ENCODE measurements around the gene ELOA. TPM values are rescaled to one million over a fixed set of nuclear protein-coding genes. Genes with fewer than 3 reads are reported as not detected.

Gene ELOA
- total and polyA plus RNA-seq, 2 of the 13 experiments (the other 11 are each of a cell fraction or from before 2014, with no cell fraction given), result 14.2 to 28.5 TPM

DNA sequence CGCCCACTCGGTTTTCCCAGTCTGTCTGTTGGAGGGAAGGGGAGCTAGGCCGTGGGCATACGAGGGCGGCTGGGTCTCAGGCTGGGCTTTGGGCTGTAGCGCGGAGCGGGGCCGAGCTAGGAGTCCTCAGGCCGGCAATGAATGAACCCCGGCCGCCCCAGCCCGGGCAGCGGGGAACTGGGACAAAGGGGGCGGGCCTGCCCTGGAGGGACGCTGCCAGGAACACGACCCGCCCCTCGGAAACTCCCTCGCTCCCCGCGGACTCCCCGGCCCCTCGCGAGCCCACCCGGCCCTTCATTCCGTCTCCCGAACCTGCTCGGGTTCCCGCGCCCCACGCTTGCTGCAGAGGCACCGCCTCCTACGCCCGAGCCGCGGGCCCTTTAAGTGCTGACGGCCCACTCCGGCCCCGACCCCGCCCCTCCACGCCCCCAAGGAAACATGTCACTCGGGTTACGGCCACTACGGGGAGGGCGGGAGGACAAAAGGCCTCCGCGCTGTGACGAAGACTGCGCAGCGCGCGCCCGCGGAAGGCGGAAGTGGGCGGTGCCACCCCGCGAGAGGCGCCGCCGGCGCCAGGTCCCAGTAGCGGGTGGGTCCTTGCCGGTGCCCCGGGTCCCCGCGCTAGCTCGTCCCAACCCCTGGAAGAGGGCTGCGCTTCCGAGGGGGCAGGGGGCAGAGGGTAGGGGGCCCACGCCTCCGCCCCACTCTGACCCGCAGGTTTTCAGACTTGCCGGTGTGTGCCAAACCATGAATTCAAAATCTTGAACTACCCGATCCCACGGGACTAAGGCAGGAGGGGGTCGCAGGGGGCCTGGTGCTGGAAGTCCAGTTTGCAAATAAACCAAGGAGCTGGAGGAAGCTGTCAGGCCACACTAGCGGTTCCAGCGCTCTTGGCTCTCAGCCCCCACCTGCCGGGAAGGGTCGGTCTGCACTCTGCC is 57.4 kb downstream of the ELOA start, which contains the start of gene GALE (continued):
- TF ChIP-seq SALL1 (CRISPR knock-in tag; IDR thresholded peaks at IDR 0.05) (no peak; the same call in none of the 2 replicates), ZNF138 (CRISPR knock-in tag; IDR thresholded peaks at IDR 0.05; ENCODE audit: low read depth) (peak; percentile 34; the same call in 1 of the 2 replicates), HIVEP1 (CRISPR knock-in tag; IDR thresholded peaks at IDR 0.05) (peak; percentile 68), IRF2 (CRISPR knock-in tag; IDR thresholded peaks at IDR 0.05) (0 out of 2 replicates have a peak, but pooled peaks have one; percentile 22), ZNF207 (IDR thresholded peaks at IDR 0.05; ENCODE audit: borderline replicate concordance) (no peak), HMG20A (CRISPR knock-in tag; IDR thresholded peaks at IDR 0.05; ENCODE audit: borderline replicate concordance) (no peak), KDM5B (CRISPR knock-in tag; IDR thresholded peaks at IDR 0.05; ENCODE audit: borderline replicate concordance) (peak; percentile 77; the same call in 1 of the 2 replicates), TBX3 (IDR thresholded peaks at IDR 0.05; ENCODE audit: borderline replicate concordance) (no peak), MIXL1 (CRISPR knock-in tag; IDR thresholded peaks at IDR 0.05) (0 out of 2 replicates have a peak, but pooled peaks have one; percentile 17), ZNF619 (CRISPR knock-in tag; IDR thresholded peaks at IDR 0.05) (no peak), SOX6 (IDR thresholded peaks at IDR 0.05) (no peak), SOX6 (CRISPR knock-in tag; IDR thresholded peaks at IDR 0.05) (peak; percentile 69)
- TF ChIP-seq, protein P1, sequence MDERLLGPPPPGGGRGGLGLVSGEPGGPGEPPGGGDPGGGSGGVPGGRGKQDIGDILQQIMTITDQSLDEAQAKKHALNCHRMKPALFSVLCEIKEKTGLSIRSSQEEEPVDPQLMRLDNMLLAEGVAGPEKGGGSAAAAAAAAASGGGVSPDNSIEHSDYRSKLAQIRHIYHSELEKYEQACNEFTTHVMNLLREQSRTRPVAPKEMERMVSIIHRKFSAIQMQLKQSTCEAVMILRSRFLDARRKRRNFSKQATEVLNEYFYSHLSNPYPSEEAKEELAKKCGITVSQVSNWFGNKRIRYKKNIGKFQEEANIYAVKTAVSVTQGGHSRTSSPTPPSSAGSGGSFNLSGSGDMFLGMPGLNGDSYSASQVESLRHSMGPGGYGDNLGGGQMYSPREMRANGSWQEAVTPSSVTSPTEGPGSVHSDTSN (CRISPR knock-in tag; IDR thresholded peaks at IDR 0.05), result 0 out of 2 replicates have a peak, but pooled peaks have one; percentile 17
- TF ChIP-seq, protein P2, sequence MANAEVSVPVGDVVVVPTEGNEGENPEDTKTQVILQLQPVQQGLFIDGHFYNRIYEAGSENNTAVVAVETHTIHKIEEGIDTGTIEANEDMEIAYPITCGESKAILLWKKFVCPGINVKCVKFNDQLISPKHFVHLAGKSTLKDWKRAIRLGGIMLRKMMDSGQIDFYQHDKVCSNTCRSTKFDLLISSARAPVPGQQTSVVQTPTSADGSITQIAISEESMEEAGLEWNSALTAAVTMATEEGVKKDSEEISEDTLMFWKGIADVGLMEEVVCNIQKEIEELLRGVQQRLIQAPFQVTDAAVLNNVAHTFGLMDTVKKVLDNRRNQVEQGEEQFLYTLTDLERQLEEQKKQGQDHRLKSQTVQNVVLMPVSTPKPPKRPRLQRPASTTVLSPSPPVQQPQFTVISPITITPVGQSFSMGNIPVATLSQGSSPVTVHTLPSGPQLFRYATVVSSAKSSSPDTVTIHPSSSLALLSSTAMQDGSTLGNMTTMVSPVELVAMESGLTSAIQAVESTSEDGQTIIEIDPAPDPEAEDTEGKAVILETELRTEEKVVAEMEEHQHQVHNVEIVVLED (CRISPR knock-in tag; IDR thresholded peaks at IDR 0.05; ENCODE audit: borderline replicate concordance), result peak; percentile 90
- TF ChIP-seq, protein P3, sequence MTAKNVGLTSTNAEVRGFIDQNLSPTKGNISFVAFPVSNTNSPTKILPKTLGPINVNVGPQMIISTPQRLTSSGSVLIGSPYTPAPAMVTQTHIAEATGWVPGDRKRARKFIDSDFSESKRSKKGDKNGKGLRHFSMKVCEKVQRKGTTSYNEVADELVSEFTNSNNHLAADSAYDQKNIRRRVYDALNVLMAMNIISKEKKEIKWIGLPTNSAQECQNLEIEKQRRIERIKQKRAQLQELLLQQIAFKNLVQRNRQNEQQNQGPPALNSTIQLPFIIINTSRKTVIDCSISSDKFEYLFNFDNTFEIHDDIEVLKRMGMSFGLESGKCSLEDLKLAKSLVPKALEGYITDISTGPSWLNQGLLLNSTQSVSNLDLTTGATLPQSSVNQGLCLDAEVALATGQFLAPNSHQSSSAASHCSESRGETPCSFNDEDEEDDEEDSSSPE (CRISPR knock-in tag; IDR thresholded peaks at IDR 0.05), result peak; percentile 87; the same call in 1 of the 2 replicates
- TF ChIP-seq, protein P4, sequence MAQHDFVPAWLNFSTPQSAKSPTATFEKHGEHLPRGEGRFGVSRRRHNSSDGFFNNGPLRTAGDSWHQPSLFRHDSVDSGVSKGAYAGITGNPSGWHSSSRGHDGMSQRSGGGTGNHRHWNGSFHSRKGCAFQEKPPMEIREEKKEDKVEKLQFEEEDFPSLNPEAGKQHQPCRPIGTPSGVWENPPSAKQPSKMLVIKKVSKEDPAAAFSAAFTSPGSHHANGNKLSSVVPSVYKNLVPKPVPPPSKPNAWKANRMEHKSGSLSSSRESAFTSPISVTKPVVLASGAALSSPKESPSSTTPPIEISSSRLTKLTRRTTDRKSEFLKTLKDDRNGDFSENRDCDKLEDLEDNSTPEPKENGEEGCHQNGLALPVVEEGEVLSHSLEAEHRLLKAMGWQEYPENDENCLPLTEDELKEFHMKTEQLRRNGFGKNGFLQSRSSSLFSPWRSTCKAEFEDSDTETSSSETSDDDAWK (CRISPR knock-in tag; IDR thresholded peaks at IDR 0.05), result no peak
- TF ChIP-seq, protein P5, sequence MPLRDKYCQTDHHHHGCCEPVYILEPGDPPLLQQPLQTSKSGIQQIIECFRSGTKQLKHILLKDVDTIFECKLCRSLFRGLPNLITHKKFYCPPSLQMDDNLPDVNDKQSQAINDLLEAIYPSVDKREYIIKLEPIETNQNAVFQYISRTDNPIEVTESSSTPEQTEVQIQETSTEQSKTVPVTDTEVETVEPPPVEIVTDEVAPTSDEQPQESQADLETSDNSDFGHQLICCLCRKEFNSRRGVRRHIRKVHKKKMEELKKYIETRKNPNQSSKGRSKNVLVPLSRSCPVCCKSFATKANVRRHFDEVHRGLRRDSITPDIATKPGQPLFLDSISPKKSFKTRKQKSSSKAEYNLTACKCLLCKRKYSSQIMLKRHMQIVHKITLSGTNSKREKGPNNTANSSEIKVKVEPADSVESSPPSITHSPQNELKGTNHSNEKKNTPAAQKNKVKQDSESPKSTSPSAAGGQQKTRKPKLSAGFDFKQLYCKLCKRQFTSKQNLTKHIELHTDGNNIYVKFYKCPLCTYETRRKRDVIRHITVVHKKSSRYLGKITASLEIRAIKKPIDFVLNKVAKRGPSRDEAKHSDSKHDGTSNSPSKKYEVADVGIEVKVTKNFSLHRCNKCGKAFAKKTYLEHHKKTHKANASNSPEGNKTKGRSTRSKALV (CRISPR knock-in tag; IDR thresholded peaks at IDR 0.05), result peak; percentile 49; the same call in 1 of the 2 replicates
- TF ChIP-seq, protein P6, sequence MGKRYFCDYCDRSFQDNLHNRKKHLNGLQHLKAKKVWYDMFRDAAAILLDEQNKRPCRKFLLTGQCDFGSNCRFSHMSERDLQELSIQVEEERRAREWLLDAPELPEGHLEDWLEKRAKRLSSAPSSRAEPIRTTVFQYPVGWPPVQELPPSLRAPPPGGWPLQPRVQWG (CRISPR knock-in tag; IDR thresholded peaks at IDR 0.05; ENCODE audit: borderline replicate concordance, low read depth), result no peak
- TF ChIP-seq, protein P7, sequence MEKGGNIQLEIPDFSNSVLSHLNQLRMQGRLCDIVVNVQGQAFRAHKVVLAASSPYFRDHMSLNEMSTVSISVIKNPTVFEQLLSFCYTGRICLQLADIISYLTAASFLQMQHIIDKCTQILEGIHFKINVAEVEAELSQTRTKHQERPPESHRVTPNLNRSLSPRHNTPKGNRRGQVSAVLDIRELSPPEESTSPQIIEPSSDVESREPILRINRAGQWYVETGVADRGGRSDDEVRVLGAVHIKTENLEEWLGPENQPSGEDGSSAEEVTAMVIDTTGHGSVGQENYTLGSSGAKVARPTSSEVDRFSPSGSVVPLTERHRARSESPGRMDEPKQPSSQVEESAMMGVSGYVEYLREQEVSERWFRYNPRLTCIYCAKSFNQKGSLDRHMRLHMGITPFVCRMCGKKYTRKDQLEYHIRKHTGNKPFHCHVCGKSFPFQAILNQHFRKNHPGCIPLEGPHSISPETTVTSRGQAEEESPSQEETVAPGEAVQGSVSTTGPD (CRISPR knock-in tag; IDR thresholded peaks at IDR 0.05), result no peak
